ENCODE measurements around the gene DRC3. TPM values are rescaled to one million over a fixed set of nuclear protein-coding genes. Genes with fewer than 3 reads are reported as not detected.

Gene DRC3
- total RNA-seq, 1 donor from 2014 or later, result 7.2 TPM

GRCh38 chr17:17963694-17964436 lies 8.8 kb upstream of the DRC3 start:
- Histone ChIP-seq H3K27me3 (no peaks in the 10 kb centered on the region), H3K4me1 (peaks cover 0 to 13% of the 10 kb centered on the region in 2 donors), H3K9me3 (no peaks in the 10 kb centered on the region), H3K27ac (no peak overlapping the region), H3K36me3 (no peaks in the 10 kb centered on the region), H3K4me3 (no peak overlapping the region)
- intact Hi-C loops (cut with DNase I), result no loop called here
- TF ChIP-seq CTCF (IDR thresholded peaks at IDR 0.05), result no peak
- no peak for DNase-seq (ENCODE audit: low spot score in 2 of 2)

GRCh38 chr17:17964710-17965109 lies 8.0 kb upstream of the DRC3 start:
- intact Hi-C loops (cut with DNase I), result no loop called here
- no peak for TF ChIP-seq CTCF (IDR thresholded peaks at IDR 0.05)
- peaks cover 0 to 5% of the 10 kb centered on the region in 2 donors for H3K4me1 ChIP-seq

DNA sequence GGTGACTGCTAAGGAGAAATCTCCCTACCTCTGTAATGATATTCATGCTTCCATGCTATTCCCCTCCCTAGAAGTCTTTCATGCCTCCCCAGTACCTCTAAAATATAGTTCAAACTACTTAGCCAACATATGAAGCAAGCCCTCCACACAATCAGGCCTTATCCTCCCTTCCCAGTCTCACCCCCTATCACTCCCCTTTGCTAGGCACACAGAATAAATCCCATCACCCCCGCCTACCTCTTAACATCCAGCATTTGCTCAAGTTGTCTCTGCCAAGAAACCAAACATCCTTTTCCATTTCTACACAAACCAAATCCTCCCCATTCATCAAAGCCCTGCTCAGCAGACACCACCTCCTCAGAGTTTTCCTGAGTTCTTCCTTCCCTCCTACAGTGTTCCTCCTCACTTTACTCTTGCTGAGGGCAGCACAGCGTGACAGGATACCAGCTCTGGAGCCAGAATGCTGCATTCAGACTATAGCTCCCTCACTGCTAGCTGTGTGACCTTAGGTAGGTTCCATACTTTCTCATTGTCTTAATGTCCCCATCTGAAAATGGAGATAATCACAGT lies 7.4 kb upstream of the DRC3 start:
- H3K4me1 ChIP-seq, result peaks cover 0 to 3% of the 10 kb centered on the region in 2 donors
- no peak for TF ChIP-seq CTCF (IDR thresholded peaks at IDR 0.05)

More at GRCh38 chr17:17964710-17965109, 8.0 kb upstream of the DRC3 start:
- no peak for DNase-seq (ENCODE audit: low spot score in 2 of 2)
- Histone ChIP-seq H3K9me3 (no peaks in the 10 kb centered on the region), H3K36me3 (no peaks in the 10 kb centered on the region), H3K27ac (no peak overlapping the region), H3K27me3 (no peaks in the 10 kb centered on the region), H3K4me3 (no peak overlapping the region)

GRCh38 chr17:17966399-17966798 lies 6.3 kb upstream of the DRC3 start:
- Histone ChIP-seq H3K4me3 (no peak overlapping the region), H3K9me3 (no peaks in the 10 kb centered on the region), H3K36me3 (no peaks in the 10 kb centered on the region), H3K27ac (no peak overlapping the region), H3K27me3 (no peaks in the 10 kb centered on the region), H3K4me1 (peaks cover 6 to 12% of the 10 kb centered on the region in 2 donors)
- no peak for DNase-seq (ENCODE audit: low spot score in 2 of 2)
- intact Hi-C loops (cut with DNase I), result no loop called here
- TF ChIP-seq CTCF (IDR thresholded peaks at IDR 0.05), result no peak

More for the DNA sequence above, 7.4 kb upstream of the DRC3 start:
- Histone ChIP-seq H3K36me3 (no peaks in the 10 kb centered on the region), H3K27me3 (no peaks in the 10 kb centered on the region), H3K9me3 (no peaks in the 10 kb centered on the region), H3K27ac (no peak overlapping the region), H3K4me3 (no peak overlapping the region)
- DNase-seq (ENCODE audit: low spot score in 2 of 2), result no peak
- intact Hi-C loops (cut with DNase I), result no loop called here

- DNase-seq (ENCODE audit: low spot score in 2 of 2), result no peak
- Histone ChIP-seq H3K36me3 (no peaks in the 10 kb centered on the region), H3K4me1 (peaks cover 6 to 17% of the 10 kb centered on the region in 2 donors), H3K4me3 (peak overlapping the region; percentile 56 to 69), H3K27me3 (no peaks in the 10 kb centered on the region), H3K27ac (peak overlapping the region; percentile 86 to 87), H3K9me3 (no peaks in the 10 kb centered on the region)
- intact Hi-C loops (cut with DNase I), result loop anchor here (5.0 kb wide), 4 partner anchors 39 to 391 kb away; partner anchors contain the start of genes ALKBH5, RAI1 and SHMT1
- no peak for TF ChIP-seq CTCF (IDR thresholded peaks at IDR 0.05)
Measured at GRCh38 chr17:17970699-17971430, 1.8 kb upstream of the DRC3 start.

Data from ascending aorta (tissue), 2 donors.